Transverse colon (tissue), 4 donors: ENCODE measurements around the gene PDCD11.

Experiments
- CTCF ChIP-seq, 5 experiments: fragments of 200-600 bp in 3 of 5; fragments of 450-650 bp in 2 of 5; sonication (generic) in 3 of 5; IDR thresholded peaks; 1 replicate in 2 of 5; 2 replicates in 3 of 5; pipeline ENCODE4 v1.5.1; 2016 to 2017; ENCODE audit warnings: antibody characterized with exemption in 5 of 5, inconsistent platforms in 3 of 5, mild to moderate bottlenecking in 2 of 5, moderate library complexity in 1 of 5
- POLR2A ChIP-seq: fragments of 450-650 bp; IDR thresholded peaks from one replicate; pipeline ENCODE4 v1.6.1; 2016; ENCODE audit warnings: antibody characterized with exemption, mild to moderate bottlenecking, moderate library complexity
- POLR2AphosphoS5 ChIP-seq, 3 donors: sonication (generic); formaldehyde crosslinking; IDR thresholded peaks; one replicate each; pipeline ENCODE4 v1.6.1; 2016; ENCODE audit warnings: antibody characterized with exemption in 3 of 3

GRCh38 chr10:103441611-103442010 is 45.2 kb downstream of the PDCD11 start:
- TF ChIP-seq POLR2A: no peak
- no peak for TF ChIP-seq CTCF (IDR thresholded peaks at IDR 0.05)
- TF ChIP-seq POLR2AphosphoS5 (IDR thresholded peaks at IDR 0.05): no peak
